Esophagus squamous epithelium (tissue), 5 donors: ENCODE results near the gene KBTBD3. TPM values are rescaled to one million over a fixed set of nuclear protein-coding genes. Genes with fewer than 3 reads are reported as not detected.
"Not testable (repeated sequence)": the region's sequence is repeated elsewhere in the genome, so short reads cannot be mapped to it uniquely, and the experiment has no call there.

ENCODE experiments used
- DNase-seq: peaks from one replicate; lab custom pipeline; 2025; lab: John Stamatoyannopoulos, UW
- H3K27ac ChIP-seq, 4 donors: fragments of 200-600 bp; sonication (generic); one replicate each; pipeline ENCODE4 v1.5.1; 2016 to 2019; ENCODE audit warnings: mild to moderate bottlenecking in 1 of 4
- H3K27me3 ChIP-seq, 4 donors: fragments of 200-600 bp; sonication (generic); 1 replicate in 3 of 4; 2 replicates in 1 of 4; pipeline versions ENCODE4 v1.5.1 to v1.6.0; 2017 to 2021; ENCODE audit warnings: antibody characterized with exemption in 1 of 4
- H3K36me3 ChIP-seq, 3 donors: fragments of 200-600 bp; sonication (generic); one replicate each; pipeline ENCODE4 v1.5.1; 2016 to 2019
- H3K4me1 ChIP-seq, 3 donors: fragments of 200-600 bp; sonication (generic); one replicate each; pipeline ENCODE4 v1.5.1; 2017 to 2019
- H3K4me3 ChIP-seq, 4 donors: fragments of 200-600 bp; sonication (generic); 1 replicate in 3 of 4; 2 replicates in 1 of 4; pipeline ENCODE4 v1.5.1; 2016 to 2019; ENCODE audit warnings: mild to moderate bottlenecking in 2 of 4, moderate library complexity in 1 of 4
- H3K9me3 ChIP-seq, 3 donors: fragments of 200-600 bp; sonication (generic); one replicate each; pipeline ENCODE4 v1.5.1; 2016 to 2019
- POLR2A ChIP-seq, 4 donors: fragments of 450-650 bp; IDR thresholded peaks; one replicate each; pipeline ENCODE4 v1.6.1; 2017; ENCODE audit warnings: antibody characterized with exemption in 4 of 4, mild to moderate bottlenecking in 4 of 4, moderate library complexity in 3 of 4
- WGBS, 2 donors: methylation state at CpG; one replicate each; pipeline ENCODE4 v1.1.5; 2018; 5-methylcytosine and 5-hydroxymethylcytosine counted together
- intact Hi-C: fragments of 100-400 bp; cut with DNase I; formaldehyde crosslinking; loops from one replicate; pipeline ENCODE4 v1.15.0; 2022
- total RNA-seq, 4 donors: library from RNA; depleted of rRNA; stranded (reverse); fragments of >200 nt; gene quantifications; one replicate each; pipeline ENCODE4 v1.1.0, GENCODE V29; 2016
- TF ChIP-seq, protein P1 (sequence below), 6 experiments: fragments of 450-650 bp in 4 of 6; fragments of 200-600 bp in 2 of 6; sonication (generic) in 2 of 6; IDR thresholded peaks; one replicate each; pipeline ENCODE4 v1.5.1; 2016 to 2019; ENCODE audit warnings: antibody characterized with exemption in 6 of 6, mild to moderate bottlenecking in 4 of 6, moderate library complexity in 4 of 6
- donor health status: DM: yes; HTN: yes; CAD: no.

KBTBD3 gene
- total RNA-seq, 4 donors from 2014 or later, result 0.70 to 5.5 (median 2.4) TPM

DNA sequence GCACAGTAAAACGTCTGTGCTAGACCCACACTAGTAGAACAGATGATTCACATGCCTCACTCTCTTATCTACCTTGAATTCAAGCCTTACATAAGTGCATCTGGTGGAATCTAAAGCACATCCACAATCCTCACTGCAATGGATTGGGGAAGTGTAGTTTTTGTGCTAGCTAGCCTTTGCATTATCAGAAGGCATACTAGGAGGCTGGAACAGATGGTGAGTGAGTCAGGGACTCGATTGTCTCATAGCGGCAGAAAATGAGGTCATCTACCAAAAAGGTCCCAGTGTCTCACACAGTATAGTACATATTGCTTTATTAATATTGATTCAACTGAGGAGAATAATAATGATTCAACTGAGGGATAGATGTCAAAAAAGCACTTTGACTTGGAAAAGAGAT, 64.4 kb downstream of the KBTBD3 start:
- WGBS, 2 donors, result 50 to 69% methylated on average over 3 of the region's 3 CpGs
- TF ChIP-seq, protein P1, sequence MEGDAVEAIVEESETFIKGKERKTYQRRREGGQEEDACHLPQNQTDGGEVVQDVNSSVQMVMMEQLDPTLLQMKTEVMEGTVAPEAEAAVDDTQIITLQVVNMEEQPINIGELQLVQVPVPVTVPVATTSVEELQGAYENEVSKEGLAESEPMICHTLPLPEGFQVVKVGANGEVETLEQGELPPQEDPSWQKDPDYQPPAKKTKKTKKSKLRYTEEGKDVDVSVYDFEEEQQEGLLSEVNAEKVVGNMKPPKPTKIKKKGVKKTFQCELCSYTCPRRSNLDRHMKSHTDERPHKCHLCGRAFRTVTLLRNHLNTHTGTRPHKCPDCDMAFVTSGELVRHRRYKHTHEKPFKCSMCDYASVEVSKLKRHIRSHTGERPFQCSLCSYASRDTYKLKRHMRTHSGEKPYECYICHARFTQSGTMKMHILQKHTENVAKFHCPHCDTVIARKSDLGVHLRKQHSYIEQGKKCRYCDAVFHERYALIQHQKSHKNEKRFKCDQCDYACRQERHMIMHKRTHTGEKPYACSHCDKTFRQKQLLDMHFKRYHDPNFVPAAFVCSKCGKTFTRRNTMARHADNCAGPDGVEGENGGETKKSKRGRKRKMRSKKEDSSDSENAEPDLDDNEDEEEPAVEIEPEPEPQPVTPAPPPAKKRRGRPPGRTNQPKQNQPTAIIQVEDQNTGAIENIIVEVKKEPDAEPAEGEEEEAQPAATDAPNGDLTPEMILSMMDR (IDR thresholded peaks at IDR 0.05), result no peak
- no peak for TF ChIP-seq POLR2A (IDR thresholded peaks at IDR 0.05)
- DNase-seq, result no peak
- intact Hi-C loops, result no loop called here
- no peaks in the 10 kb centered on the region for H3K4me1 ChIP-seq
- no peak overlapping the region for H3K4me3 ChIP-seq
- no peak overlapping the region for H3K27ac ChIP-seq
- H3K27me3 ChIP-seq, result no peaks in the 10 kb centered on the region
- no peaks in the 10 kb centered on the region for H3K9me3 ChIP-seq
- H3K36me3 ChIP-seq, result peaks cover 0 to 40% (median 12%) of the 10 kb centered on the region in 3 donors

DNA sequence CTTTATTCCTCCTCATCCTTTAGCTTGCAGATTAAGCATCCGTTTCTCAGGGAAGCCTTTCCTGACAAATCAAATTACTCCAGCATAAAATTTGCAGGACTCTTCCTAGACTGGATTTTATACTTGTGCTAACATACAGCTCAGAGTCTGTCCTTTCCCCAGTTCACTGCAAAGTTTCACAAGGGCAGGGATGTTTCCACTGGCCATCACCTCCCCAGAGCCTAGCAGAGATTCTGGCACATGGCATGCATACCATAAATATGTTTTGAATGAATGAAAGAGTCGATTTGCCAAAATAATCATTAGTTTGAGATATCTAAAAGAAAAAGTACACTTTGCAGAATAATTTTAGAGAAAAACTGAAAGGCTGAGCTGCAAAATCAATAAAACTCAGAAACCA, 65.7 kb downstream of the KBTBD3 start:
- no peaks in the 10 kb centered on the region for H3K27me3 ChIP-seq
- H3K9me3 ChIP-seq, result peaks cover 0 to 3% (median 0%) of the 10 kb centered on the region in 3 donors
- no peaks in the 10 kb centered on the region for H3K4me1 ChIP-seq
- H3K4me3 ChIP-seq, result no peak overlapping the region
- no peak for DNase-seq
- intact Hi-C loops, result no loop called here
- WGBS, 2 donors, result 83% methylated on average over 2 of the region's 2 CpGs
- H3K36me3 ChIP-seq, result peaks cover 0 to 53% (median 15%) of the 10 kb centered on the region in 3 donors
- no peak for TF ChIP-seq POLR2A (IDR thresholded peaks at IDR 0.05)
- TF ChIP-seq, protein P1 (IDR thresholded peaks at IDR 0.05), result no peak
- H3K27ac ChIP-seq, result no peak overlapping the region

DNA sequence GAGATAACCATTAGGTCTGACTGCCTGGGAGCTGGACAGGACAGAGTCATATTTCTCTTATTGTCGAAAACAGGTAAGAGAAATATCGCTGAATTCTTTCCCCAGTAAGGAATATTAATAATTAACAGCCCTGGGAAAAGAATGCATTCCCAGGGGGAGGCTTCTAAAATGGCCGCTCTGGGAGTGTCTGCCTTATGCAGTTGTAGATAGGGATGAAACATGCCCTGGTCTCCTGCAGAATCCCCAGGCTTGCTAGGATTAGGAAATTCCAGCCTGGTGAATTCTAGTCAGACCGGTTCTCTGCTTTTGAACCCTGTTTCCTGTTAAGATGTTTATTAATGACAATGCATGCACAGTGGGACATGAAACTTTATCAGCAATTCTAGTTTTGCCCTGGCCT, 74.1 kb downstream of the KBTBD3 start:
- H3K36me3 ChIP-seq, result peaks cover 0 to 55% (median 5%) of the 10 kb centered on the region in 3 donors
- H3K4me1 ChIP-seq, H3K27ac ChIP-seq, intact Hi-C loops, H3K27me3 ChIP-seq, H3K4me3 ChIP-seq, DNase-seq: not testable (repeated sequence)
- WGBS, 2 donors, result 90 to 95% methylated on average over 4 of the region's 4 CpGs
- H3K9me3 ChIP-seq, result peaks cover 0 to 21% (median 7%) of the 10 kb centered on the region in 3 donors

DNA sequence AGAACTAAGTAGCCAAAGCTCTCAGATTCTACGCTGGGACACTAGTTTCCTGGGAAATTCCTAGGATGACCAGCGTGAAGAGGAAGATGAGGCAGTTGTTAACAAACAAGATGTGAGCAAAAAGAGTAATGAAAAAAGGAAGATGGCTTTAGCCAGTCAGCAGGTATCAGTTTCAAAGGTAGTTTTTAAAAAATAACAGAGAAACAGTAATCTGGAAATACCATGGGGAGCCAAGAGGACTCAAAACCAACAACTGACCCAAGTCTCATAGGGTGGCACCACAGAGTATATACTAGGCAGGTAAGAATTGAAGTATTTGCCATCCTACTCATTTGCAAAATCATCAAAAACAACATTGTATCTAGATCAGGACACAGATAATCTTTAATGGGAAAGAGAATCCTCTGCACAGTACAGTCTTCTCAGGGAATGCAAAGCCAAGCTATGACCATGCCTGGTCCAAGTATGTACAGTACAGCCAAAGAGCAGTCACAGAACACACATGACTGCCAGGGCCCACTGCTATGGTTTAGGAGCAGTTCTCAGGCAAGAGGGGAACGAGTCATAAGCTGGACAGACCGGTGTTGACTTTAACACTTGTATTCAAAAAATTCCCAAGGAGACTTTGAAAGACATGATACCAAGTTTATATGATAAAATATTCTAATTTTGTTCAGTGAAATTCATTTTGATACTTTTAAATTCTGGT, 75.7 kb downstream of the KBTBD3 start:
- 78 to 82% methylated on average over 4 of the region's 4 CpGs for WGBS, 2 donors
- peaks cover 0 to 18% (median 7%) of the 10 kb centered on the region in 3 donors for H3K9me3 ChIP-seq
- DNase-seq, result no peak
- H3K27ac ChIP-seq, result no peak overlapping the region
- no peaks in the 10 kb centered on the region for H3K4me1 ChIP-seq
- H3K36me3 ChIP-seq, result peaks cover 0 to 45% (median 1%) of the 10 kb centered on the region in 3 donors
- intact Hi-C loops, result no loop called here
- H3K4me3 ChIP-seq, result no peak overlapping the region
- no peak for TF ChIP-seq POLR2A (IDR thresholded peaks at IDR 0.05)
- TF ChIP-seq, protein P1 (IDR thresholded peaks at IDR 0.05), result no peak
- H3K27me3 ChIP-seq, result no peaks in the 10 kb centered on the region

Other genes with a start within 250 kb of the KBTBD3 start
- gene MSANTD4, start 55.1 kb downstream of the KBTBD3 start, total RNA-seq, result 10 to 100 TPM in 1 of 4 donors, 1 to 10 TPM in 3; 3.0 to 13.5 (median 6.7) TPM
- gene AASDHPPT, start 315 bp upstream of the KBTBD3 start, total RNA-seq, result 10 to 100 TPM; 21.7 to 41.6 (median 33.1) TPM